Panc1 (cell line): ENCODE results near the gene MGMT. TPM values are rescaled to one million over a fixed set of nuclear protein-coding genes. Genes with fewer than 3 reads are reported as not detected.

Source experiments
- ATAC-seq: fragments of 200-7000 bp; cut with Tn5 transposase; 2 replicates; pipeline ENCODE4 v1.9.1; 2020; ENCODE audit warnings: mild to moderate bottlenecking, moderate library complexity
- BruUV-seq: library from RNA; stranded (reverse); fragments of 400-500 nt; replicated peaks from 2 replicates; lab custom pipeline; 2021; lab: Mats Ljungman, UMichigan
- CTCF ChIA-PET: fragments of 300-600 bp; sonication (Branson Sonifier 250); formaldehyde crosslinking; loops from one replicate; lab custom pipeline; 2022; ENCODE audit warnings: antibody characterized with exemption; lab: Charles Lee
- POLR2A ChIA-PET: fragments of 300-600 bp; sonication (Branson Sonifier 250); formaldehyde crosslinking; loops from one replicate; lab custom pipeline; 2022; ENCODE audit warnings: antibody characterized with exemption; lab: Charles Lee
- DNase-seq: peaks from one replicate; pipeline ENCODE4 v3.0.0-alpha.2; 2010; ENCODE audit warnings: low read depth, low spot score
- H3K27ac ChIP-seq: 2 replicates; pipeline ENCODE4 v1.5.1; 2011; ENCODE audit warnings: mild to moderate bottlenecking, low read length, inconsistent platforms
- H3K27me3 ChIP-seq: fragments of 200-500 bp; sonication (Bioruptor generic); 2 replicates; pipeline ENCODE4 v1.6.0; 2014; ENCODE audit warnings: low read length, inconsistent platforms; ENCODE audit not compliant: control insufficient read depth, insufficient read depth
- H3K36me3 ChIP-seq: fragments of 200-500 bp; sonication (Bioruptor generic); 2 replicates; pipeline ENCODE4 v1.5.1; 2014; ENCODE audit warnings: inconsistent platforms, mild to moderate bottlenecking, low read length, moderate library complexity; ENCODE audit not compliant: control insufficient read depth, insufficient read depth
- H3K4me1 ChIP-seq: 2 replicates; pipeline ENCODE4 v1.5.1; 2011; ENCODE audit warnings: inconsistent platforms, mild to moderate bottlenecking, low read length, moderate library complexity; ENCODE audit not compliant: control insufficient read depth, insufficient read depth
- H3K4me3 ChIP-seq, 2 experiments: 2 replicates each; pipeline ENCODE4 v1.5.1; 2011 to 2012; ENCODE audit warnings: low read depth in 2 of 2, low read length in 2 of 2, mild to moderate bottlenecking in 2 of 2, inconsistent platforms in 1 of 2, moderate library complexity in 1 of 2
- H3K9me3 ChIP-seq: fragments of 200-500 bp; sonication (Bioruptor generic); 2 replicates; pipeline ENCODE4 v1.5.1; 2014; ENCODE audit warnings: low read depth, mild to moderate bottlenecking, inconsistent platforms, low read length, moderate library complexity; ENCODE audit not compliant: control insufficient read depth, insufficient read depth
- CTCF ChIP-seq: fragments of 450-650 bp; IDR thresholded peaks from 2 replicates; pipeline ENCODE4 v1.5.1; 2017; ENCODE audit warnings: mild to moderate bottlenecking
- POLR2AphosphoS5 ChIP-seq: IDR thresholded peaks from 2 replicates; pipeline ENCODE4 v1.6.1; 2012; ENCODE audit warnings: mild to moderate bottlenecking, low read depth, low read length, moderate library complexity
- REST ChIP-seq, 2 experiments: IDR thresholded peaks; 2 replicates each; pipeline ENCODE4 v1.6.1; 2011 to 2012; ENCODE audit warnings: low read depth in 2 of 2, control low read depth in 1 of 2, low read length in 1 of 2, mild to moderate bottlenecking in 1 of 2, moderate library complexity in 1 of 2; ENCODE audit not compliant: insufficient read depth in 1 of 2
- SIN3A ChIP-seq: IDR thresholded peaks from 2 replicates; pipeline ENCODE4 v1.6.1; 2012; ENCODE audit warnings: low read depth, mild to moderate bottlenecking, low read length, moderate library complexity, borderline replicate concordance; ENCODE audit not compliant: insufficient read depth
- TCF7L2 ChIP-seq: IDR thresholded peaks from 2 replicates; pipeline ENCODE4 v1.6.1; 2011; ENCODE audit warnings: mild to moderate bottlenecking, low read depth, low read length, inconsistent platforms
- in situ Hi-C: cut with HindIII; loops from 2 replicates; pipeline ENCODE4 v1.10.0; 2016; ENCODE audit warnings: low sequenced_read_pairs, low pct_unique_long_range_greater_than_20kb
- intact Hi-C: fragments of 100-400 bp; cut with micrococcal nuclease; formaldehyde crosslinking; loops from one replicate; pipeline ENCODE4 v1.10.0; 2022; ENCODE audit not compliant: unreplicated experiment
- total RNA-seq: library from RNA; stranded (reverse); gene quantifications from one replicate; pipeline ENCODE4 v1.2.1, GENCODE V29; 2021; ENCODE audit not compliant: unreplicated experiment

MGMT gene
- total RNA-seq, 1 experiment from 2014 or later = 27.3 TPM

GRCh38 chr10:129445436-129446182 lies 21.4 kb upstream of the MGMT start:
- no peak for ATAC-seq

GRCh38 chr10:129446183-129446581 lies 20.9 kb upstream of the MGMT start:
- Histone ChIP-seq H3K4me1 (no peaks in the 10 kb centered on the region), H3K9me3 (no peaks in the 10 kb centered on the region), H3K4me3 (no peak overlapping the region), H3K27me3 (peaks cover 5% of the 10 kb centered on the region; the same call in 1 of the 2 replicates), H3K36me3 (no peaks in the 10 kb centered on the region), H3K27ac (no peak overlapping the region)
- intact Hi-C loops = no loop called here
- no TSS peak for BruUV-seq
- ATAC-seq (no peak), DNase-seq (no peak)
- TF ChIP-seq REST (IDR thresholded peaks at IDR 0.05; ENCODE audit: insufficient read depth in 1 of 2, low read depth in 2 of 2, low read length in 1 of 2) = no peak
- CTCF ChIA-PET = no interaction called here
- POLR2A ChIA-PET = no interaction called here
- in situ Hi-C loops = no loop called here

More at GRCh38 chr10:129445436-129446182, 21.4 kb upstream of the MGMT start:
- no TSS peak for BruUV-seq
- no peaks in the 10 kb centered on the region for H3K9me3 ChIP-seq
- H3K27me3 ChIP-seq = peaks cover 5% of the 10 kb centered on the region; the same call in 1 of the 2 replicates
- H3K27ac ChIP-seq = no peak overlapping the region
- no peak overlapping the region for H3K4me3 ChIP-seq
- CTCF ChIA-PET = no interaction called here
- H3K36me3 ChIP-seq = no peaks in the 10 kb centered on the region
- TF ChIP-seq SIN3A = no peak
- TF ChIP-seq REST (IDR thresholded peaks at IDR 0.05; ENCODE audit: insufficient read depth in 1 of 2, low read depth in 2 of 2, low read length in 1 of 2) = no peak
- no peak for TF ChIP-seq TCF7L2
- TF ChIP-seq POLR2AphosphoS5 = no peak
- no peak for TF ChIP-seq CTCF
- intact Hi-C loops = no loop called here
- DNase-seq = no peak
- POLR2A ChIA-PET = no interaction called here
- in situ Hi-C loops = no loop called here
- H3K4me1 ChIP-seq = no peaks in the 10 kb centered on the region
